CD4-positive, alpha-beta memory T cell (primary cell): Measurements from ENCODE around the gene NXT1. TPM values are rescaled to one million over a fixed set of nuclear protein-coding genes. Genes with fewer than 3 reads are reported as not detected.
A peak's percentile ranks its signal among the peaks of the same experiment; 100 is the strongest.

Experiments
- CTCF ChIA-PET: fragments of 350-600 bp; sonication (Branson Sonifier 250); formaldehyde crosslinking; loops from one replicate; lab custom pipeline; 2021; ENCODE audit warnings: inconsistent platforms; ENCODE audit not compliant: partially characterized antibody; lab: Charles Lee
- POLR2A ChIA-PET: fragments of 350-600 bp; sonication (Branson Sonifier 250); formaldehyde crosslinking; loops from one replicate; lab custom pipeline; 2021; ENCODE audit not compliant: partially characterized antibody; lab: Charles Lee
- DNase-seq, 5 donors: peaks; one replicate each; pipeline versions ENCODE4 v3.0.0 to v3.0.0-alpha.2; 2020 to 2022; ENCODE audit warnings: mixed read lengths in 1 of 5
- H3K27ac ChIP-seq: one replicate; pipeline ENCODE4 v1.7.0; 2013; ENCODE audit warnings: low read depth, low read length
- H3K27me3 ChIP-seq: 2 replicates; pipeline ENCODE4 v1.7.0; 2013; ENCODE audit warnings: mild to moderate bottlenecking, low read length, moderate library complexity; ENCODE audit not compliant: insufficient read depth
- H3K36me3 ChIP-seq: 2 replicates; pipeline ENCODE4 v1.7.0; 2013; ENCODE audit warnings: mild to moderate bottlenecking, low read length, moderate library complexity; ENCODE audit not compliant: insufficient read depth
- H3K4me1 ChIP-seq: 2 replicates; pipeline ENCODE4 v1.7.0; 2013; ENCODE audit warnings: mild to moderate bottlenecking, low read length, moderate library complexity; ENCODE audit not compliant: insufficient read depth
- H3K4me3 ChIP-seq, 2 donors: one replicate each; pipeline ENCODE4 v1.7.0; 2013; ENCODE audit warnings: low read length in 2 of 2, mild to moderate bottlenecking in 1 of 2
- H3K9me3 ChIP-seq, 2 donors: one replicate each; pipeline ENCODE4 v1.7.0; 2013; ENCODE audit warnings: low read length in 2 of 2, control low read depth in 1 of 2; ENCODE audit not compliant: control insufficient read depth in 1 of 2
- H3K27ac Mint-ChIP-seq, 7 donors: one replicate each; pipeline ENCODE4 v1.8.0; 2020 to 2021; ENCODE audit warnings: mixed read lengths in 7 of 7, mild to moderate bottlenecking in 6 of 7, inconsistent platforms in 3 of 7, moderate library complexity in 3 of 7
- H3K27me3 Mint-ChIP-seq, 2 donors: one replicate each; pipeline ENCODE4 v1.8.0; 2020 to 2021; ENCODE audit warnings: mixed read lengths in 2 of 2
- H3K36me3 Mint-ChIP-seq, 2 donors: one replicate each; pipeline ENCODE4 v1.8.0; 2020 to 2021; ENCODE audit warnings: mixed read lengths in 2 of 2, inconsistent platforms in 1 of 2, mild to moderate bottlenecking in 1 of 2
- H3K4me1 Mint-ChIP-seq, 4 donors: one replicate each; pipeline ENCODE4 v1.8.0; 2020 to 2021; ENCODE audit warnings: mixed read lengths in 4 of 4, mild to moderate bottlenecking in 1 of 4
- H3K4me3 Mint-ChIP-seq, 8 donors: one replicate each; pipeline ENCODE4 v1.8.0; 2020 to 2021; ENCODE audit warnings: mixed read lengths in 8 of 8, mild to moderate bottlenecking in 7 of 8, moderate library complexity in 6 of 8, inconsistent platforms in 3 of 8
- H3K9me3 Mint-ChIP-seq, 8 donors: one replicate each; pipeline ENCODE4 v1.8.0; 2020 to 2021; ENCODE audit warnings: mixed read lengths in 8 of 8, mild to moderate bottlenecking in 5 of 8, inconsistent platforms in 3 of 8, moderate library complexity in 1 of 8
- intact Hi-C: fragments of 100-400 bp; cut with micrococcal nuclease; formaldehyde crosslinking; loops from one replicate; pipeline ENCODE4 v1.15.1; 2023
- polyA plus RNA-seq, 2 donors: library from polyadenylated mRNA; unstranded; fragments of 300-500 nt; fragmentation: Illumina TruSeq; gene quantifications; one replicate each; pipeline ENCODE4 v1.2.3, GENCODE V29; 2021
- total RNA-seq, 2 experiments: library from RNA; stranded (reverse); gene quantifications; one replicate each; pipeline ENCODE4 v1.2.3, GENCODE V29; 2021

Gene NXT1
- total and polyA plus RNA-seq, 4 experiments from 2014 or later = 21.5 to 102 (median 41.7) TPM

DNA sequence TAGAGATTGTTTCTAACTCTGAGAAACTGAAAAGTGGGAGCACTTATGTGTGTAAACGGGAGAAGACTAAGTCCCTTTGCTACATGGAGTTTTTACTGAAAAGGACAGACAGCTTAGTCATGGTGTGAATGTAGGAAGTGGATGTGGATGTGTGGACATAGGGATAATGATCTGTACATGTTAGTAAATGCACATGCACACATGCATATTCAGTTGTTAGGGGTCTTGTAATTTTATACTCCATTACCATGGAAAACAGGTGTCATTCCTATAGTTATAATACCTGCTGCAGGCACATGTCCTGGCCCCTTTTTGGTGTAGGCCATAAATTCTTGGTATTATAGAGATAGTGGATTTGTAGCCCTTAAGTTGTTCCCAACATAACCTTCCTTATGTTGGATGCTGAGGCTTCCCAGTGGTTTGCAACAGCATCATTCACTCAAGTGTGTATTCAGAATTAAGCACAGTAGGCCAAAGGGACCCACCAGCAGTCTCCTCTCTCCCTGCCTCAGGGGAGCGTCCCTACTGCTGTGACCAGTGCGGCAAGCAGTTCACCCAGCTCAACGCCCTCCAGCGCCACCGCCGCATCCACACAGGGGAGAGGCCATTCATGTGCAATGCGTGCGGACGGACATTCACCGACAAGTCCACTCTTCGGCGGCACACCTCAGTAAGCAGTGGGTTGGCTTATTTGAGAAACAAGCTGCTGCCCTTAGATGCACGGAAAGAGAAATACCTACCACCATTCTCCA, 18.7 kb downstream of the NXT1 start:
- H3K9me3 ChIP-seq = no peaks in the 10 kb centered on the region
- H3K4me1 ChIP-seq = peaks cover 20% of the 10 kb centered on the region
- POLR2A ChIA-PET = no interaction called here
- no peaks in the 10 kb centered on the region for H3K9me3 Mint-ChIP-seq
- no peak overlapping the region for H3K4me3 ChIP-seq
- no peak overlapping the region for H3K4me3 Mint-ChIP-seq
- peaks cover 43 to 77% of the 10 kb centered on the region in 2 donors for H3K36me3 Mint-ChIP-seq
- no peak for DNase-seq
- CTCF ChIA-PET = interaction anchor here (0.8 to 1.4 kb wide), 4 partner anchors 11 to 47 kb away, joined by 3 to 6 read pairs (median 3); no protein-coding TSS in a partner anchor
- H3K36me3 ChIP-seq = peaks cover 45% of the 10 kb centered on the region
- H3K4me1 Mint-ChIP-seq = peaks cover 17 to 36% (median 27%) of the 10 kb centered on the region in 4 donors
- no peaks in the 10 kb centered on the region for H3K27me3 ChIP-seq
- H3K27ac Mint-ChIP-seq = peak overlapping the region in 1 of 7 donors; percentile 0
- no peak overlapping the region for H3K27ac ChIP-seq
- H3K27me3 Mint-ChIP-seq = no peaks in the 10 kb centered on the region
- intact Hi-C loops = no loop called here

DNA sequence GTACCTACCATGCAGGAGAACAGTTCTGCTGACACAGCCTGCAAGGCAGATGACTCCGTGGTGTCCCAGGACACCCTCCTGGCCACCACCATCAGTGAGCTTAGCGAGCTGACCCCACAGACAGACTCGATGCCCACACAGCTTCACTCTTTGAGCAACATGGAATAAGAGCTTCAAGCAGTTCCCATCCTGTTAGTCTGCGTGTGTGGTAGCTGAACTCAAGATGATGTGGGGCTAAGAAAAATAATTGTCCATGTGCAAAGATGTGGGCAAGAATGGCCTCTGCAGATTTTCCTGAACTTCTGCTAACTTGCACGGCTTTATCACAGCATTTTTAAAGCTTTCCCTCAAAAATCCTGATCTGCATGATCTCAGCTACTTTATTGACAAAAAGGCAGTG, 19.7 kb downstream of the NXT1 start:
- Histone ChIP-seq H3K9me3 (no peaks in the 10 kb centered on the region), H3K27ac (no peak overlapping the region), H3K4me1 (peaks cover 20% of the 10 kb centered on the region), H3K4me3 (no peak overlapping the region), H3K36me3 (peaks cover 45% of the 10 kb centered on the region), H3K27me3 (no peaks in the 10 kb centered on the region)
- Mint-ChIP-seq H3K9me3 (no peaks in the 10 kb centered on the region), H3K27me3 (no peaks in the 10 kb centered on the region), H3K27ac (peak overlapping the region in 2 of 7 donors; percentile 7 to 43), H3K4me3 (no peak overlapping the region), H3K4me1 (peaks cover 10 to 25% (median 16%) of the 10 kb centered on the region in 4 donors), H3K36me3 (peaks cover 36 to 74% of the 10 kb centered on the region in 2 donors)
- CTCF ChIA-PET = interaction anchor here (1.2 to 1.4 kb wide), 2 partner anchors 12 to 46 kb away, joined by 3 read pairs; no protein-coding TSS in a partner anchor
- no peak for DNase-seq
- intact Hi-C loops = no loop called here
- POLR2A ChIA-PET = no interaction called here

DNA sequence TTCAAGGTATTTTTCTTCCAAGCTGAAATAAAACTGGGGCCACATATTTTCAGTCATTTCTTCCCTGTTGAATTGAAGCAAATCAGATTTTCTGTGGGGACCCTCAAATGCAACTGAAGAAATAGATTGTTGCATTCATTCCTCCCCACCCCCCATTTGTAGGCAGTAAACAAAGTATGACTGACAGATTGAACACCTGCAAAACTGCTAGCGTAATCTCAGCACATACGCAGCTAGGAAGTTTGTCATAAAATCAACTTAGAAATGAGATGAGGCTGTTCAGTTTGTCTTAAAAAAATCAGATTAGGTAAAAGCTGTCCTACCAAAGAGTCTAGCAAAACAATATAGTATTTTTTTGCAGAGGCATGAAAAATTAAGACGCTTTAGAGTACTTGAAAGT, 20.3 kb downstream of the NXT1 start:
- Histone ChIP-seq H3K4me3 (no peak overlapping the region), H3K27me3 (no peaks in the 10 kb centered on the region), H3K27ac (no peak overlapping the region), H3K36me3 (peaks cover 50% of the 10 kb centered on the region), H3K4me1 (peaks cover 16% of the 10 kb centered on the region), H3K9me3 (no peaks in the 10 kb centered on the region)
- Mint-ChIP-seq H3K27ac (peak overlapping the region in 3 of 7 donors; percentile 7 to 43 (median 26)), H3K4me3 (no peak overlapping the region), H3K36me3 (peaks cover 41 to 80% of the 10 kb centered on the region in 2 donors), H3K27me3 (no peaks in the 10 kb centered on the region), H3K4me1 (peaks cover 9 to 24% (median 15%) of the 10 kb centered on the region in 4 donors), H3K9me3 (no peaks in the 10 kb centered on the region)
- intact Hi-C loops = no loop called here
- no peak for DNase-seq
- POLR2A ChIA-PET = no interaction called here
- CTCF ChIA-PET = interaction anchor here (1.2 to 1.4 kb wide), 2 partner anchors 13 to 45 kb away, joined by 3 read pairs; no protein-coding TSS in a partner anchor

- no peaks in the 10 kb centered on the region for H3K27me3 Mint-ChIP-seq
- Histone ChIP-seq H3K9me3 (no peaks in the 10 kb centered on the region), H3K4me1 (peaks cover 9% of the 10 kb centered on the region), H3K4me3 (no peak overlapping the region), H3K36me3 (peaks cover 57% of the 10 kb centered on the region), H3K27ac (no peak overlapping the region), H3K27me3 (no peaks in the 10 kb centered on the region)
- CTCF ChIA-PET = no interaction called here
- no peaks in the 10 kb centered on the region for H3K9me3 Mint-ChIP-seq
- no peak overlapping the region for H3K4me3 Mint-ChIP-seq
- DNase-seq = no peak
- no peak overlapping the region for H3K27ac Mint-ChIP-seq
- H3K36me3 Mint-ChIP-seq = peaks cover 42 to 81% of the 10 kb centered on the region in 2 donors
- intact Hi-C loops = no loop called here
- POLR2A ChIA-PET = no interaction called here
- peaks cover 3 to 18% (median 9%) of the 10 kb centered on the region in 4 donors for H3K4me1 Mint-ChIP-seq
Measured at GRCh38 chr20:23371496-23371895, 20.9 kb downstream of the NXT1 start.

- Mint-ChIP-seq H3K36me3 (peaks cover 49 to 69% of the 10 kb centered on the region in 2 donors), H3K27me3 (no peaks in the 10 kb centered on the region), H3K9me3 (no peaks in the 10 kb centered on the region), H3K4me1 (no peaks in the 10 kb centered on the region), H3K27ac (peak overlapping the region in 1 of 7 donors; percentile 29), H3K4me3 (no peak overlapping the region)
- POLR2A ChIA-PET = no interaction called here
- no peak for DNase-seq
- Histone ChIP-seq H3K4me3 (no peak overlapping the region), H3K27me3 (no peaks in the 10 kb centered on the region), H3K36me3 (peaks cover 61% of the 10 kb centered on the region), H3K9me3 (no peaks in the 10 kb centered on the region), H3K4me1 (no peaks in the 10 kb centered on the region), H3K27ac (no peak overlapping the region)
- intact Hi-C loops = no loop called here
- CTCF ChIA-PET = interaction anchor here (1.3 kb wide), 1 partner anchor 25 kb away, joined by 6 read pairs; no protein-coding TSS in a partner anchor
Measured at GRCh38 chr20:23374441-23374840, 23.9 kb downstream of the NXT1 start.

DNA sequence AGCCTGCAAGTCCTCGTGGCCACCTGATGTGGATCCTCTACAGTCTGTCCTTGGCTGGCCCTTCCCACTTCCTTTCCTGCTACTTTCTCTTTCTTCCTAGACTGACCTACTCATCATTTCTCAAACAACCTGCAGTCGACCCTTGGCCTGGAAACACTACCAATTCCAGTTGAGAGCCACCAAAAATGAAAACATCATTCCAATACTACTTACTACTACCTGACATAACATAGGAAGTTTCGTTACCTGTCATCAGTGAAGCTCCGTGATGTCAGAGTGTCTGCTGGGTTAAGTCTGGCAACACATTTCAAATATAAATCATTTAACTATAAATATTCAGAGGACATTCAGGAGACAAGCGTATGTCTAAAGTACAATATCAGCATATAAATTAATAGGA, 25.2 kb downstream of the NXT1 start:
- H3K4me3 Mint-ChIP-seq = no peak overlapping the region
- DNase-seq = no peak
- no peaks in the 10 kb centered on the region for H3K4me1 Mint-ChIP-seq
- H3K36me3 Mint-ChIP-seq = peaks cover 41 to 67% of the 10 kb centered on the region in 2 donors
- Histone ChIP-seq H3K4me1 (no peaks in the 10 kb centered on the region), H3K27ac (no peak overlapping the region), H3K4me3 (no peak overlapping the region), H3K27me3 (no peaks in the 10 kb centered on the region), H3K9me3 (no peaks in the 10 kb centered on the region), H3K36me3 (peaks cover 55% of the 10 kb centered on the region)
- intact Hi-C loops = no loop called here
- H3K9me3 Mint-ChIP-seq = no peaks in the 10 kb centered on the region
- ChIA-PET POLR2A (interaction anchor here (0.6 kb wide), 1 partner anchor 34 kb away, joined by 3 read pairs; no protein-coding TSS in a partner anchor), CTCF (interaction anchor here (1.3 kb wide), 1 partner anchor 26 kb away, joined by 6 read pairs; no protein-coding TSS in a partner anchor)
- H3K27ac Mint-ChIP-seq = peak overlapping the region in 5 of 7 donors; percentile 4 to 48 (median 25)
- no peaks in the 10 kb centered on the region for H3K27me3 Mint-ChIP-seq

DNA sequence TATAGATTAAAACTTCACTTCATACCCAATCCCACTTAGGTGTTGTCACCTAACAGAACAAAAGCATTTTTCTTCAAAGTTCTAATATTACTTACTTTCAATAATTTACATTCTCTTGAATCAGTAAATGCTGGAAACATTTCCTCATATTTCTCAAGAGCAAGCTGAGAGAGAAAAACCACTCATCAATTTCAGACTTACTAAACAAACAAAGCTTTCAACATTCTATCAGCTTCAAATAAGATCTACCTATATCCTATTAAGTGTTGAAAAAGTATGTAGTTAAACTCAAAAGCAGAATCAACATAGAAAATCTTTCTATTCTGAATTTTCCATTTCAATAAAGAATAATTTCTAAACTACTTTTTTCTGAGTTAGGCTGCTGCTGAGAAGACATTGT, 29.2 kb downstream of the NXT1 start:
- no peak overlapping the region for H3K27ac ChIP-seq
- Mint-ChIP-seq H3K27ac (no peak overlapping the region), H3K9me3 (no peaks in the 10 kb centered on the region), H3K36me3 (peaks cover 41 to 52% of the 10 kb centered on the region in 2 donors), H3K4me1 (peaks cover 0 to 2% (median 0%) of the 10 kb centered on the region in 4 donors), H3K4me3 (no peak overlapping the region), H3K27me3 (no peaks in the 10 kb centered on the region)
- ChIA-PET POLR2A (interaction anchor here (1.0 kb wide), 1 partner anchor 30 kb away, joined by 3 read pairs; no protein-coding TSS in a partner anchor), CTCF (interaction anchor here (1.0 kb wide), 1 partner anchor 26 kb away, joined by 3 read pairs; no protein-coding TSS in a partner anchor)
- intact Hi-C loops = no loop called here
- no peaks in the 10 kb centered on the region for H3K27me3 ChIP-seq
- no peaks in the 10 kb centered on the region for H3K4me1 ChIP-seq
- no peak overlapping the region for H3K4me3 ChIP-seq
- H3K9me3 ChIP-seq = no peaks in the 10 kb centered on the region
- H3K36me3 ChIP-seq = peaks cover 34% of the 10 kb centered on the region
- DNase-seq = no peak
